ENCODE data around the gene CKMT2. TPM values are rescaled to one million over a fixed set of nuclear protein-coding genes. Genes with fewer than 3 reads are reported as not detected.

Gene CKMT2
- total RNA-seq, 1 donor from 2014 or later: 1,824 TPM

DNA sequence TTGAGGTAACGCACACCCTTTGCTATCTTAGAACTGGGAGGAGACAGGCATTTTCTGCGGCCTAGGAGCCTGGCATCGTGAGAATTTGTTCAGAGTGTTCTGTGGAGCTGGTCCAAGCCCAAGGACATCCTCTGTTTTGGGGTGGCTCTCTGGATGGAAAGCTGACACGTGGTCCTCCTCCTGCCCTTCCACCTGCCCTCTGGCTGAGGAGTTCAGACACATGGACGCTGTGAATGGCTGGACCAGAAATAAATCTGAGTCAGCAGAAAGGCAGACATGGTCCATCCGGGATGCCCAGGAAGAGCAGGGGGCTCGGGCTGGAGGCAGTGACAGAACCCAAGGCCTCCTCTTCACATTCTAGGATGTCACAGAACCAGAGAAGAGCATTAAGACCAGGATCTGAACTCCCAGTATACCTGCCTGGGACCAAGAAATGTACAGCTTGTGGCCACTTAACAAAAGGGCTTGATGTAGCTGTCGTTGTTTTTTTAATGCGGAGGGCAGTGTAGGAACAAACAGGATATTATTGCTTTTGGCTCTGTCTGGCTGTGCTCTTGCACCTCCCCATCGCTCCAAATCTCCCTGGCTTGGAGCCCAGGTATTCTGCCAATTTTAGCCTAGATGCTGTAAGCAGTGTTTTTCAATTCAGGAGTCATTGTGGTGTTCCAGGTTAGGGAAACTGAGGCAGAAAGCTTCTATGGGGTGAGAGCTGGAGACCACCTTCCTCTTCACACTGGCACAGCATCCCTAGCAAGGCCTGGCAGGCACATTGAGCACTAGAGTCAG, 2.4 kb downstream of the CKMT2 start:
- intact Hi-C loops (cut with micrococcal nuclease): no loop called here
- TF ChIP-seq, protein P1, sequence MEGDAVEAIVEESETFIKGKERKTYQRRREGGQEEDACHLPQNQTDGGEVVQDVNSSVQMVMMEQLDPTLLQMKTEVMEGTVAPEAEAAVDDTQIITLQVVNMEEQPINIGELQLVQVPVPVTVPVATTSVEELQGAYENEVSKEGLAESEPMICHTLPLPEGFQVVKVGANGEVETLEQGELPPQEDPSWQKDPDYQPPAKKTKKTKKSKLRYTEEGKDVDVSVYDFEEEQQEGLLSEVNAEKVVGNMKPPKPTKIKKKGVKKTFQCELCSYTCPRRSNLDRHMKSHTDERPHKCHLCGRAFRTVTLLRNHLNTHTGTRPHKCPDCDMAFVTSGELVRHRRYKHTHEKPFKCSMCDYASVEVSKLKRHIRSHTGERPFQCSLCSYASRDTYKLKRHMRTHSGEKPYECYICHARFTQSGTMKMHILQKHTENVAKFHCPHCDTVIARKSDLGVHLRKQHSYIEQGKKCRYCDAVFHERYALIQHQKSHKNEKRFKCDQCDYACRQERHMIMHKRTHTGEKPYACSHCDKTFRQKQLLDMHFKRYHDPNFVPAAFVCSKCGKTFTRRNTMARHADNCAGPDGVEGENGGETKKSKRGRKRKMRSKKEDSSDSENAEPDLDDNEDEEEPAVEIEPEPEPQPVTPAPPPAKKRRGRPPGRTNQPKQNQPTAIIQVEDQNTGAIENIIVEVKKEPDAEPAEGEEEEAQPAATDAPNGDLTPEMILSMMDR (IDR thresholded peaks at IDR 0.05; ENCODE audit: borderline replicate concordance): no peak
- H3K9me3 ChIP-seq (replicated peaks): no peaks in the 10 kb centered on the region
- DNase-seq: peak; percentile 55
- peak overlapping the region; percentile 97 for H3K27ac ChIP-seq (replicated peaks)
- H3K4me3 ChIP-seq: peak overlapping the region; percentile 70
- peaks cover 4% of the 10 kb centered on the region for H3K36me3 ChIP-seq
- no peaks in the 10 kb centered on the region for H3K27me3 ChIP-seq (ENCODE audit: low read depth)
- peaks cover 72% of the 10 kb centered on the region for H3K4me1 ChIP-seq

DNA sequence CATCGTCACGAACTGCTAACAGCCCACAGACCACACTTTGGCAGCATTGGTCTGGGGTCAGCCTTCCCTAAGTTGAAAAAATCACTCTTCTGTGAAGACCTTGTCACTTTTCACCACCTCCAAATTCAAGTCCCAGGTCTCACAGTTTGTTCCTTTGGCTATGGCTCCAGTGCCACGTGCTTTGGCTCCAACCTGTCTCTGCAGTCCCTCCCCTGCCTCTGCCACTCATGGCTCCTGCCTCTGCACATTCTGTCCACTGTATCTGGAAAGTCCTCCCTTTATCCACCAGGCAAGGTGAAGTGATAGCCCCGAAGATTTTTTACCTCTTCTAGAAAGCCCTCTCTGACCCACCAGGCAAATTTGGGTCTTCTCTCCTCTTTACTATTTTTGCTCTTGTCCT, 5.3 kb downstream of the CKMT2 start:
- intact Hi-C loops (cut with micrococcal nuclease): no loop called here
- TF ChIP-seq, protein P1 (IDR thresholded peaks at IDR 0.05; ENCODE audit: borderline replicate concordance): no peak
- peaks cover 81% of the 10 kb centered on the region for H3K4me1 ChIP-seq
- peak; percentile 57 for DNase-seq
- H3K36me3 ChIP-seq: peaks cover 6% of the 10 kb centered on the region
- H3K9me3 ChIP-seq (replicated peaks): no peaks in the 10 kb centered on the region
- peak overlapping the region; percentile 97 for H3K27ac ChIP-seq (replicated peaks)
- peak overlapping the region; percentile 70 for H3K4me3 ChIP-seq
- no peaks in the 10 kb centered on the region for H3K27me3 ChIP-seq (ENCODE audit: low read depth)

DNA sequence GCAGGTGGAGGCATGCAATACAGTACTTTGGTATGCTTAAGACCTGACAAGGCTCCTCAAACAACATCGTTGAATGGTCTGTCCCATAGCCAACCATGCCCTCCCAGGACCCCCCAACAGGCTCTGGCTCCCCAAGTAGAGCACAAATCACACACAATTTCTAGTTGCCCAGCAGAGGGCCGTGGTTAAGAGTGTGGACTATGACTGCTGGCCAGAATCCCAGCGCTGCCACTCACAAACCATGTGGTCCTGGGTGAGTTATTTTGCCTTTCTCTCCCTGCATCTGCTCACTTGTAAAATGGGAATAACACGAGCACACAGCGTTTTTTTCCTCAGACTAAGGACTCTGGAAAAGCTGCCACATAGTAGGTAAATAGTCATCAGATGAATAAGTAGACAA, 6.5 kb downstream of the CKMT2 start:
- TF ChIP-seq, protein P1 (IDR thresholded peaks at IDR 0.05; ENCODE audit: borderline replicate concordance): peak; percentile 27
- peak overlapping the region; percentile 70 for H3K4me3 ChIP-seq
- DNase-seq: no peak
- peaks cover 82% of the 10 kb centered on the region for H3K4me1 ChIP-seq
- no peaks in the 10 kb centered on the region for H3K27me3 ChIP-seq (ENCODE audit: low read depth)
- H3K9me3 ChIP-seq (replicated peaks): no peaks in the 10 kb centered on the region
- H3K27ac ChIP-seq (replicated peaks): peak overlapping the region; percentile 97
- intact Hi-C loops (cut with micrococcal nuclease): no loop called here
- H3K36me3 ChIP-seq: peaks cover 10% of the 10 kb centered on the region

DNA sequence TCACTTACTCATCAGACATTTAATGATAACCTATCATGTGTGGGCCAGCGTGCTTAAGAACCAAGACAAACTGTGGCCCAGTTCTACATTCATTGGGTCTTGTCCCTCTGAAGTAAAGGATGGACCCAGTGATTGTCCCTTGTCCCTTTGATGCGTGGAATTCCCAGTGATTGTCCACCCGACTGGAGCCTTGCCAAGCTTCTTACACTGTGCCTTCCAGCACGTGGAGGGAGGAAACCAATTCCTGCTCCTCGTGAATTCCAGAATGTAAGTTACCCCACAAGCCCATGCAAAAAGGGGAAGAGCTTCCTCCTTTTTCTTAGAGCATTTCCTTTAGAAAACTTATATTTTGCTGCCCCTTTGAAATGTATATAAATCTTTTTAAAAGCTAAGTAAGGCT, 7.9 kb downstream of the CKMT2 start:
- H3K27ac ChIP-seq (replicated peaks): peak overlapping the region; percentile 97
- peaks cover 82% of the 10 kb centered on the region for H3K4me1 ChIP-seq
- DNase-seq: no peak
- no peaks in the 10 kb centered on the region for H3K9me3 ChIP-seq (replicated peaks)
- TF ChIP-seq, protein P1 (IDR thresholded peaks at IDR 0.05; ENCODE audit: borderline replicate concordance): no peak
- peak overlapping the region; percentile 70 for H3K4me3 ChIP-seq
- H3K27me3 ChIP-seq (ENCODE audit: low read depth): no peaks in the 10 kb centered on the region
- intact Hi-C loops (cut with micrococcal nuclease): no loop called here
- peaks cover 24% of the 10 kb centered on the region for H3K36me3 ChIP-seq

DNA sequence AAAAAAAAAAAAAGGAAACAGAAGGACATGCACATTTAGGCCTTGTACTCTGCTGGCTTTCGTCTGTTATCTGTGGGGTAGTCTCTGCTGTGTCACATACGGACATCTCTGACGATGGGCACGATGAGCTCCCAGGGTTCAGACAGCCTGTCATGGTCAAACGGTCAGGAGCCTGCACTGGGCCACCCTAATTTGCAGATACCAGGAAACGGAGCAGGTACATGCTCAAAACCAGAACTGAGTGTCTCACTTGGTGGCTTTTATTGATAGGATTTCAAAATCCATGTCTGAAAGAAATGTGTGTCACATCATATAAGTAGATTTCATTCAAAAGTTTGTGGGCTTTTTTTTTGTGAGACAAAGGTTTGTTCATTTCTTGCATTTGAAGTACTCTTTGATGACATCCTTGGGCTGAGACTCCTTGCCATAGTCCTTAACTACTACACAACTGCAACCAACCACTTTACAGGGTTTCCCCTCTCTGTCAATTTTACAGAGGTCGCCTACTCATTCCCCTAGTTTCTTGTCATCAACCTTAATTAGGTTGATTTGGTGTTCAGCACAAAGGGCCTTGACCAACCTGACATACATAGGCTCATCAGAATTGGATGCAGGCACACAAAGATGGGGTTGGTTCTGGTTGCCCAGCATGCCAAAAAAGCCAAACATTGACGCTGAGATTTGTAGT, 9.0 kb downstream of the CKMT2 start:
- Histone ChIP-seq H3K4me3 (peak overlapping the region; percentile 70), H3K27ac (replicated peaks) (peak overlapping the region; percentile 97), H3K36me3 (peaks cover 34% of the 10 kb centered on the region), H3K4me1 (peaks cover 87% of the 10 kb centered on the region), H3K27me3 (ENCODE audit: low read depth) (no peaks in the 10 kb centered on the region), H3K9me3 (replicated peaks) (no peaks in the 10 kb centered on the region)
- no peak for DNase-seq
- TF ChIP-seq, protein P1 (IDR thresholded peaks at IDR 0.05; ENCODE audit: borderline replicate concordance): no peak
- intact Hi-C loops (cut with micrococcal nuclease): no loop called here

All from left ventricle myocardium inferior (tissue), 1 donor.